Ishikawa (cell line): Measurements from ENCODE around the gene AIF1L.

ENCODE experiments used
- CEBPB ChIP-seq: IDR thresholded peaks from 2 replicates; pipeline ENCODE4 v1.6.1; 2012
- CREB1 ChIP-seq: IDR thresholded peaks from 2 replicates; pipeline ENCODE4 v1.6.1; 2012; ENCODE audit warnings: low read depth
- EGR1 ChIP-seq: IDR thresholded peaks from 2 replicates; pipeline ENCODE4 v1.6.1; 2012
- EP300 ChIP-seq: IDR thresholded peaks from 2 replicates; pipeline ENCODE4 v1.6.1; 2012; ENCODE audit warnings: borderline replicate concordance
- FOXM1 ChIP-seq: IDR thresholded peaks from 2 replicates; pipeline ENCODE4 v1.6.1; 2012; ENCODE audit warnings: low read depth, borderline replicate concordance
- MAX ChIP-seq: IDR thresholded peaks from 2 replicates; pipeline ENCODE4 v1.6.1; 2012
- NFIC ChIP-seq: IDR thresholded peaks from 2 replicates; pipeline ENCODE4 v1.6.1; 2012
- RAD21 ChIP-seq: IDR thresholded peaks from 2 replicates; pipeline ENCODE4 v1.6.1; 2012; ENCODE audit warnings: low read depth
- TAF1 ChIP-seq: IDR thresholded peaks from 2 replicates; pipeline ENCODE4 v1.6.1; 2012; ENCODE audit warnings: low read depth, mild to moderate bottlenecking
- TCF12 ChIP-seq: IDR thresholded peaks from 2 replicates; pipeline ENCODE4 v1.6.1; 2012; ENCODE audit warnings: low read depth
- TEAD4 ChIP-seq: IDR thresholded peaks from 2 replicates; pipeline ENCODE4 v1.6.1; 2012
- YY1 ChIP-seq: IDR thresholded peaks from 2 replicates; pipeline ENCODE4 v1.6.1; 2012; ENCODE audit warnings: low read depth
- ZBTB7A ChIP-seq: IDR thresholded peaks from 2 replicates; pipeline ENCODE4 v1.6.1; 2012; ENCODE audit warnings: low read depth
- TF ChIP-seq, protein P1 (sequence below): IDR thresholded peaks from 2 replicates; pipeline ENCODE4 v1.6.1; 2012
- TF ChIP-seq, protein P2 (sequence below): IDR thresholded peaks from 2 replicates; pipeline ENCODE4 v1.6.1; 2012; ENCODE audit warnings: low read depth, mild to moderate bottlenecking

Gene AIF1L

GRCh38 chr9:131049829-131050715 is 46.3 kb upstream of the AIF1L start:
- TF ChIP-seq CEBPB (no peak), EGR1 (no peak), EP300 (no peak), CREB1 (no peak), NFIC (no peak), RAD21 (no peak), TAF1 (no peak), TEAD4 (no peak), YY1 (no peak), TCF12 (no peak), MAX (no peak), FOXM1 (no peak)
- TF ChIP-seq, protein P1, sequence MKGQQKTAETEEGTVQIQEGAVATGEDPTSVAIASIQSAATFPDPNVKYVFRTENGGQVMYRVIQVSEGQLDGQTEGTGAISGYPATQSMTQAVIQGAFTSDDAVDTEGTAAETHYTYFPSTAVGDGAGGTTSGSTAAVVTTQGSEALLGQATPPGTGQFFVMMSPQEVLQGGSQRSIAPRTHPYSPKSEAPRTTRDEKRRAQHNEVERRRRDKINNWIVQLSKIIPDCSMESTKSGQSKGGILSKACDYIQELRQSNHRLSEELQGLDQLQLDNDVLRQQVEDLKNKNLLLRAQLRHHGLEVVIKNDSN = no peak
- TF ChIP-seq, protein P2, sequence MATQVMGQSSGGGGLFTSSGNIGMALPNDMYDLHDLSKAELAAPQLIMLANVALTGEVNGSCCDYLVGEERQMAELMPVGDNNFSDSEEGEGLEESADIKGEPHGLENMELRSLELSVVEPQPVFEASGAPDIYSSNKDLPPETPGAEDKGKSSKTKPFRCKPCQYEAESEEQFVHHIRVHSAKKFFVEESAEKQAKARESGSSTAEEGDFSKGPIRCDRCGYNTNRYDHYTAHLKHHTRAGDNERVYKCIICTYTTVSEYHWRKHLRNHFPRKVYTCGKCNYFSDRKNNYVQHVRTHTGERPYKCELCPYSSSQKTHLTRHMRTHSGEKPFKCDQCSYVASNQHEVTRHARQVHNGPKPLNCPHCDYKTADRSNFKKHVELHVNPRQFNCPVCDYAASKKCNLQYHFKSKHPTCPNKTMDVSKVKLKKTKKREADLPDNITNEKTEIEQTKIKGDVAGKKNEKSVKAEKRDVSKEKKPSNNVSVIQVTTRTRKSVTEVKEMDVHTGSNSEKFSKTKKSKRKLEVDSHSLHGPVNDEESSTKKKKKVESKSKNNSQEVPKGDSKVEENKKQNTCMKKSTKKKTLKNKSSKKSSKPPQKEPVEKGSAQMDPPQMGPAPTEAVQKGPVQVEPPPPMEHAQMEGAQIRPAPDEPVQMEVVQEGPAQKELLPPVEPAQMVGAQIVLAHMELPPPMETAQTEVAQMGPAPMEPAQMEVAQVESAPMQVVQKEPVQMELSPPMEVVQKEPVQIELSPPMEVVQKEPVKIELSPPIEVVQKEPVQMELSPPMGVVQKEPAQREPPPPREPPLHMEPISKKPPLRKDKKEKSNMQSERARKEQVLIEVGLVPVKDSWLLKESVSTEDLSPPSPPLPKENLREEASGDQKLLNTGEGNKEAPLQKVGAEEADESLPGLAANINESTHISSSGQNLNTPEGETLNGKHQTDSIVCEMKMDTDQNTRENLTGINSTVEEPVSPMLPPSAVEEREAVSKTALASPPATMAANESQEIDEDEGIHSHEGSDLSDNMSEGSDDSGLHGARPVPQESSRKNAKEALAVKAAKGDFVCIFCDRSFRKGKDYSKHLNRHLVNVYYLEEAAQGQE = no peak

DNA sequence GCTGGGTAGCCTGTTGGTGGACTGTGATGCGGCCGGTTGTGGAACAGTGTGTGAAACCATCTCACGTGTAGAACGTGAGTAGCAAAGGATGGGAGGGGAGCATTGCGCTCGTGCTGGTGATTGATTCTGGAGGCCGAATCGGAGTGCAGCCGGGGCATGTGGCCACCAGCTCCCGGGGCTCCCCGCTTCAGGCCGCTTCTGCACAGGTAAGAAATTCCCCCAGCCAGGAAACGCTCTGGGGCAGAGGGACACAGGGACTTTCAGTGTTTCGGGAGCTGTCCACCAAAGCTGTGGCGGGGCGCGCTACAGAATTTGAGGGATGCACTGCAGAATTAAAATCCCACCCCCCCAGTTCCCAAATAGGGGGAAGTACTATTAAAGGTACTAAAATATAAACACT is 45.5 kb upstream of the AIF1L start:
- TF ChIP-seq CEBPB (no peak), ZBTB7A (no peak), TAF1 (no peak), CREB1 (no peak), EGR1 (no peak)
- TF ChIP-seq, protein P1 = no peak

GRCh38 chr9:131051592-131052517 is 44.5 kb upstream of the AIF1L start:
- TF ChIP-seq ZBTB7A = no peak
- TF ChIP-seq YY1 = no peak
- no peak for TF ChIP-seq EP300

DNA sequence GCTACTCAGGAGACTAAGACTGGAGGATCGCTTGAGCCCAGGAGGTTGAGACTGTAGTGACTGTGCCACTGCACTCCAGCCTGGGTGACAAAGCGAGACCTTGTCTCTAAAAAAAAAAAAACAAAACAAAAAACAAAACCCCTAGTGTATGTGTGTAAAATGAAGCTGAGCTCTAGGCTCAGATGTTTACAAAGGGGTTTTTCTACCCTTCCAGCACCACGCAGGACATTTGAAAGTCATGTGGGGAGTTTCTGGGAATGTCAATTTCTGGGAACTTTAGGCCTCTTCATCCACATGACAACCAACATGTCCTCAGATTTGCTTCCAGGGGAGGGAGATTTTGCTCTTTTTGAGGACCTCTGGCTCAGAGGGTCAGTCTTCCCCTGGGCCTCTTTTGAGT is 42.4 kb upstream of the AIF1L start:
- TF ChIP-seq CREB1 (no peak), ZBTB7A (no peak), YY1 (no peak), TCF12 (no peak), TEAD4 (no peak), RAD21 (no peak), FOXM1 (no peak), MAX (no peak), EGR1 (no peak), EP300 (no peak), CEBPB (no peak), TAF1 (no peak), NFIC (no peak)
- TF ChIP-seq, protein P2 = no peak
- TF ChIP-seq, protein P1 = no peak
